ENCODE results near the gene NAV2.

The NAV2 gene

GRCh38 chr11:20161230-20161918 is 448.7 kb downstream of the NAV2 start:
- in situ Hi-C loops (cut with HindIII; ENCODE audit: low sequenced_read_pairs) = no loop called here

GRCh38 chr11:20161923-20162744 is 449.5 kb downstream of the NAV2 start:
- in situ Hi-C loops (cut with HindIII; ENCODE audit: low sequenced_read_pairs) = no loop called here

DNA sequence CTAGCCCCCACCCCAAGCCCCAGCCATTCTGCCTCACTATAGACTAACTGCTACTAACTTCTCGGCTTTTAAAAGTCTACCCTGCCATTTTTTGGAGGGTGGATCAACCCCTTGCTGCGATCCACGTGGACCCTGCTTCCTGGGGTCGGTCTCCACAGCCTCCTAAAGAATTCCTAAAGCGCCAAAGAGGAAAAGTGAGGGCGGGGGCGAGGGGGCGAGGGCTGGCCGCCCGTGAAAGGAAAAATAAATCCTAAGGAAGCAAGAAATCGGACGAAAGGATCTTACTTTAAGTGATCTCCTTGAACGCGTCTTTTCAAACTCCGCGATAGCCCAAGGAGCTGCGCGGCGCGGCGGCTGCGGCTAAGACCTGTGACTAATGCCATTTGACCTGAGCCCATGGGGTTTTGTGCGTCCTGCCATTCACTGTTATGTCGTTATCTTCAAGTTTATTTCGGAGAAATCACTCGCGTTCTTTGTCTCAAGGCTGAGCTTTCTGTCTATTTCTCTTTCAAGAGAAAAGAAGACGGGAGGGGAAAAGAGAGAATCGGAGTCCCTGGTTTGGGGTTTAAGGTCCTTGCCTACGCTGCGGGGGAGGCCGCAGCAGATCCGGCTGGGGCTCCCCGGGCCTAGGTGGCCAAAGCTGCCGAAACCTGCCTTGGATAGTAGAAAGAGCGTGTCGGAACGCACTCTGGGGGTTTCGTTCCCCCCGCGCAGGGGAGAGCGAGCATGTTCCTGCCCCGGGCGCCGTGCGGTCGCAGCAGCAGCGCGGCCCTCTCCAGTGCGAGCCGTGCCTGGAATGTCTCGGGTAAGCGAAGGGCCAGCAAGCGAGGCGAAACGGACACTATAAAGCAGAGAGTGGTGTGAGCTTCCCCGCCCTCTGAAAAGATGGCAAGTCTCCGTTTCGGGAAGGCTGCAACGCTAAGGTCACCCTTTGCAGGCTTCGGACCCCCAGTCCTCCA is 450.5 kb downstream of the NAV2 start:
- in situ Hi-C loops (cut with HindIII; ENCODE audit: low sequenced_read_pairs) = no loop called here

DNA sequence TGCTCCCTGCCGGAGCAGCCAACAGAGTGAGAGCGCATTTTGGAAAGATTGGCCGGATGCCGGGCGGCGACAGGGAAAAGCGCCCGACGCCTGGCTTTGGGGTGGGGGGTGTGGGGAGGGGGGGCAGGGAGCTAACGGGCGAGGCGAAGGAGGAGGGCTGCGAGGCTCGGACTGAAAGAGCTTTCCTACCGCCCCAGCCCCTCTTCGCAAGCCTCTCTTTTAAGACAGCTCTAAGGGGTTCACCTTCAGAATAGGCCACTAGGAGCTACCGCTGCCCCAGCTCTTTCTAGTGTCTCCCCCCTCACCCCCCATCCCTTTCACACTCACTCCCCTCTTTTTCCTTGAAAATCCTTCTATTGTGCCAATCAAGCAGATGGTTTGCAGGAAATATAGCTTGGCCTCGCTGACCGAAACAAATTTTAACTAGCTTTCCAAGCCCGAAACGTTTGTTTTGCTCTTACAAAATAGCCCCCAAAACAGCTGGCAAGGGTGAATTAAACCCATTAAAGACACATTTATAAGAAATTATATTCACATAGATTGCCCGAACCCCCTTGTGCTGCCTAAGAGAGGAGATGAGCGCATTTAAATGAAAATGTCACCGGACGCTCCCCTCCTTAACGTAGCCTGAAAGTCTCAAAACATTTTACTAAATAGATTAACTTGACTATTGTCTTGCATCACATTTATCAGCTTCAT is 451.3 kb downstream of the NAV2 start:
- in situ Hi-C loops (cut with HindIII; ENCODE audit: low sequenced_read_pairs) = no loop called here
